Peyer's patch (tissue), 4 donors: Measurements from ENCODE around the gene NUCKS1.

Source experiments
- CTCF ChIP-seq, 6 experiments: fragments of 450-650 bp in 4 of 6; fragments of 200-600 bp in 2 of 6; sonication (generic) in 1 of 6; IDR thresholded peaks; one replicate each; pipeline ENCODE4 v1.5.1; 2017 to 2019; ENCODE audit warnings: antibody characterized with exemption in 6 of 6, mild to moderate bottlenecking in 3 of 6, moderate library complexity in 1 of 6
- POLR2A ChIP-seq, 2 donors: fragments of 450-650 bp; IDR thresholded peaks; one replicate each; pipeline ENCODE4 v1.5.1; 2017; ENCODE audit warnings: antibody characterized with exemption in 2 of 2, mild to moderate bottlenecking in 2 of 2, moderate library complexity in 2 of 2

- TF ChIP-seq CTCF (IDR thresholded peaks at IDR 0.05) (no peak), POLR2A (IDR thresholded peaks at IDR 0.05) (no peak)
Measured at GRCh38 chr1:205797168-205797567, 47.2 kb upstream of the NUCKS1 start.
